Stimulated activated CD8-positive, alpha-beta memory T cell treated with anti-CD3 and anti-CD28 coated beads, Interleukin-4, amount 100 ng/mL, for 1 hour (primary cell): ENCODE data around the gene GZMM.
A peak's percentile ranks its signal among the peaks of the same experiment; 100 is the strongest.

Experiments
- DNase-seq, 2 donors: peaks; one replicate each; pipeline ENCODE4 v3.0.0-alpha.2; 2020; ENCODE audit warnings: low read depth in 2 of 2, low spot score in 1 of 2

GZMM gene

DNA sequence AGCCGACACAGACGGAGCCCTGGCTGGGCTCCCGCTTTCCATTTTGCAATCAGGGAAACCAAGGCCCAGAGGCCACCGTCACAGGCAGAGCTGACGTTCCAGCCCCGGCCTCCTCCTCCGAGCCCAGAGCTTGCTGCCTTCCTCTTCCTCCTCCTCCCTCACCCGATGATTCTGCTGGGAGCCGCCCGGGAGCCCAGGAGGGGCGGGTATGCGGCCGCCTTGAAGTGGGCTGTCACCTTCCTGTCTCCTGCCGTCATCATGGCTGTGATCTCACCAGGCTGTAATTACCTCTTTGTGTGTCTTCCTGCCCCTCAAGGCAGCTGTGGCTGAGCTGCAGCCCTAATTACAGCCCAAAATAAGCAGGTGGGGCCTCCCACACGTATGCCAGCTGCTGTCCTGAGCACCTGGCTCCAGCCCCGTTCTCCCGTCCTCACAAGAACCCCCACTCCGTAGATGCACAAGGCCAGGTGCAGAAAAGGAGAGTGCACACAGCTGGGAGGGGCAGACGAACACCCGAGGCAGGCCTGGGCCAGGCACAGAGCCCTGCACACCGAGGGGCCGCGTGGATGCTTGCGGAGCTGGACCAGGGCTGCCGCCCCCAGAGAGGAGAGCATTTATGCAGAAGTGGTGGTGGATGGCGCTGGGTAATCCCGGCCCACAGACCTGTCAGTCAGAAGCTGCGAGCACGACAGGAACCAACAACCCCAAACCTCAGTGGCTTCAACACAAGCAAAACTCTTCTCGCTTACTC, 32.6 kb upstream of the GZMM start:
- peak; percentile 53 to 73 for DNase-seq

DNA sequence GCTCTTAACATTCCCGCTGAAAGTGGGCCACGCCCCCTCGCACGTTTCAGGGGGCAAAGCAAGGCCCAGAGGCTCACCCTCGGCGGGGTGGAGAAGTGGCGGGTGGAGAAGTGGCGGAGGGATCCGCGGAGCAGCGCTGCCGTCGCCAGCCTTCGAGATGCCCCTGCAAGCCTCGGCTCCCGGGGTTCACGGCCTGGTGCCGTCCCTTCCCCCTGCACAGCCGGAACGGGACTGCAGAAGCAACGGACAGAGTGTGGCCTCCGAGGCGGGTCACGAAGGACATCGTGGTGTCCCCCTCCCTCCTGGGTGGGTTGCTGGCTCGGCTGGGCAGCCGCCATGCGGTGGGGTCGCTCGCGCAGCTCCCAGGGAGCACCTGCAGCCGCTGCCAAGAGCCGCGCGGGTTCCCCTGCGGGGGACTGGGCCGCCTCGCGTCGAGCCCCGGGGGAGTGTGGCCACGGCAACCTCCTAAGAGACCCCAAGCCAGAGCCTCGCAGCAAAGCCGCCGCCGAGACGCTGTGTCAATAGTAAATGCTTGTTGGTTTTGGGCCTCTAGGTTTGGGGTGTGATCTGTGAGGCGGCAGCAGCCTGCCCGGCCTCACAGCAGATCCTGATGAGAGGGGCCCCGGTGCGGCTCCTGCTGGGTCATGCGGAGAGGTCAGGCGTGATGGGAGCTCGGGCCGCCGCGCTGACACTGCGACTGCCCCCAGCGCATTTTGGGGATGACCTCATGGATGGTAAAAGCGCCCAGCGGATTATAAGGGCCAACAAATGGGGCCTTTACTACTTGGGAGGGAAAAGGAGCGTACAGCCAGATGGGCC, 31.1 kb upstream of the GZMM start:
- DNase-seq = no peak

DNA sequence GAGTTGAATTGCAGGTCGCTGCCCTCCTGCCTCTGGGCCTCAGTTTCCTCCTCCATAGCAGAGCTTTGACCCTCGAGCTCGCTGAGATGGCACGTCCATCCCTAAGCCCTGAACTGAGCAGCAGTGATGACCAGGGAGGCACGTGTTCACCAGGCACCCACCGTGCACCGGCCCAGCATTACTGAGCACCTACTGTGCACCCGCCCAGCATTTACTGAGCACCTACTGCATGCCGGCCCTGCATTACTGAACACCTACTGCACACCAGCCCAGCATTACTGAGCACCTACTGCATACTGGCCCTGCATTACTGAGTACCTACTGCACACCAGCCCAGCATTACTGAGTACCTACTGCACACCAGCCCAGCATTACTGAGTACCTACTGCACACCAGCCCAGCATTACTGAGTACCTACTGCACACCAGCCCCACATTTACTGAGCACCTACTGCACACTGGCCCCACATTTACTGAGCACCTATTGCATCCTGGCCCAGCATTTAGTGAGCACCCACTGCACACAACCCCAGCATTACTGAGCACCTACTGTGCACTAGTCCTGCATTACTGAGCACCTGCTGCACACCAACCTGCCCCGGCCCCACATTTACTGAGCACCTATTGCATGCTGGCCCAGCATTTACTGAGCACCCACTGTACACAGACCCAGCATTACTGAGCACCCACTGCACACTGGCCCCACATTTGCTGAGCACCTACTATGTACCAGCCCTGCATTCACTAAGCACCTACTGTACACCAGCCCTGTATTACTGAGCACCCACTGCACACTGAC, 30.3 kb upstream of the GZMM start:
- DNase-seq = no peak

- DNase-seq = no peak
Measured at GRCh38 chr19:514166-514663, 29.6 kb upstream of the GZMM start.

GRCh38 chr19:517721-518597, 25.9 kb upstream of the GZMM start:
- no peak for DNase-seq

- peak in 1 of 2 donors; percentile 25 for DNase-seq
Measured at GRCh38 chr19:518598-519231, 25.1 kb upstream of the GZMM start.

DNA sequence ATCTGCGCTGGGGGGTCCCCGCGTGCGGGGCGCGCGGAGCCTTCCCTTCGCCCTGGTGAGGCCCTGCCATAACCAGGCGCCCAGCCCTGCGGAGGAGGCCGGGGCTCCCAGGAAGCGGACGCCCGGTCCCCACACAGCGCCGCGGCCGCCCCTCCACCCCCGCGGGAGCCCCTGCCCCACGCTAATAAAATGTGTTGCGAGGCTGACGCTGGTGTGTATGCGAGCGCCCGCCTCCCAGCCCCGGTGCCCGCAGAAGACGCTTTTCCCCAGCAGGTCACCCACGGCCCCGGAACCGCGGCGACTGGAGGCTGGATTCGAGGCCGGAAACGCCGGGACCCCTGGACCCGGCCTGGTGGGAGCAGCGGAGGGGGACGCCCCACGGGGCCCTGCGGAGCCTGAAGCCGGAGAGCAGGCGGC, 24.4 kb upstream of the GZMM start:
- DNase-seq = no peak

- no peak for DNase-seq
Measured at GRCh38 chr19:522726-523125, 21.1 kb upstream of the GZMM start.

DNA sequence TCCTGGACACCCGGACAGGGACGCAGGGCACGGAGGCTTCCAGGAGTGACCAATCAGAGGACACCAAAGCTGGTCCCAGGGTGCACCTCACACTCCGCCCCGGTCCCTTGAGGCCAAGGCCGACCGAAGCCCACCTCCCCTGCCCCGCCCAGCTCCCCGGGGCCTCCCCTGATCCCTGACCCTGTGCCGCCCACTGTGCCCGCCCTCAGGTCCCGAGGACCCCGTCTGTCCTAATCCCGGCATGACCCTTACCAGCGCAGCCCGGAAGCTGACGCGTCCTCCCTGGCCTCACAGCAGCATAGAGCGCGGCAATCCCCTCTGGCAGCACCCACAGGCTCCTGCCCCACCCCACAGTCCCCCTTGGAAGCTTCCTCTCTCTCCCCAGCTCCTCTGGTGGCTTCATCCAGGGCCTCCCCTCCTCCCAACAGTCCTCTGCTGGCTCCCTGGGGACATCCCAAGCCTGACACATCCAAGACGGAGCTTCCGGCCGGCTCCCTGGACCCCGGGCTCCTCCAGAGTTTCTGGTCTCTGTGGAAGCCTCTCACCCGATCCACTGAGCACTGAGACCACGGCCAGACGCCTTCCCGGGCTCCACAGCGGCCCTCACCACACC, 19.7 kb upstream of the GZMM start:
- no peak for DNase-seq

- DNase-seq = no peak
Measured at GRCh38 chr19:525029-525428, 18.8 kb upstream of the GZMM start.

- DNase-seq = no peak
Measured at GRCh38 chr19:525857-526419, 17.9 kb upstream of the GZMM start.

- DNase-seq = no peak
Measured at GRCh38 chr19:530134-531008, 13.5 kb upstream of the GZMM start.

DNA sequence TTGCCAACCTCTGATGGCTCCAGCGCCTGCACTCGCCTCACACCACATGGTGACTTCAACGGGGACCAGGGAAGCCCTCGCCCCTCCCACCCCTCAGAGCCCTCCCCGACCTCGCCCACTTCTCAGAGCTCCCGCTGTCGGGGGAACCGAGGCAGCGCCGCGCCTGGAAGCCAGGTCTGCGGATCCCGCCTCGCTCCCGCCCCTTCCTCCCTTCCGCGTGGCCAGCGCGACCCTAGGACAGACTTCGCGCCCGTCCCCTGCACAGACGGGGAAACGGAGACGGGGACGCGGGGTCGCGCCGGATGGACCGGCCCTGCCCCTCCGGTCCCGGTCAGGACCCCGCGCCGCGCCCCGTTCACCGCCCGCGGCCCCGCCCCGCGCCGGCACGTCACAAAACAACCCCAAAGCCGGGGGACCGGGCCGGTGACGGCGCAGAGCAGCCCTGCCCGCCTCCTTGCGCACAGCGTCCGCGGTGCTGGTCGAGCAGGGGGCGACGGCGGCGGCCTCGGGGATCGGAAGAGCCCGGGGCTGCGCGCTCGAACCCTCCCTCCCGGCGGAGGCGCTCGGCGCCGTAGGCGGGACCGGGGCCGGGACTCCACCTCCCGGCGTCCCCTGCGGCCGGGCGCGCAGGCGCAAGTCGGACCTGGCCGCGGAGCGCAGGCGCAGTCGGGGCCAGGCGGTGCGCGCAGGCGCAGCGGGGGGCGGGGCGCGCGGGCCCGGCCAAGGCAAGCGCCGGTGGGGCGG, 12.7 kb upstream of the GZMM start:
- peak; percentile 47 to 78 for DNase-seq

GRCh38 chr19:531753-532560, 11.9 kb upstream of the GZMM start, which contains the start of gene CDC34:
Gene CDC34 (plus strand): TSS chr19:531760. CDS start chr19:531932, 172 bp downstream.
- DNase-seq = no peak

GRCh38 chr19:532561-533363, 11.1 kb upstream of the GZMM start:
- no peak for DNase-seq
